GM21367 (cell line): ENCODE measurements around the gene ZSCAN9.

Experiments
- ATAC-seq: cut with Tn5 transposase; IDR thresholded peaks from one replicate; pipeline ENCODE4 v1.9.1; 2021; ENCODE audit not compliant: unreplicated experiment

The ZSCAN9 gene

DNA sequence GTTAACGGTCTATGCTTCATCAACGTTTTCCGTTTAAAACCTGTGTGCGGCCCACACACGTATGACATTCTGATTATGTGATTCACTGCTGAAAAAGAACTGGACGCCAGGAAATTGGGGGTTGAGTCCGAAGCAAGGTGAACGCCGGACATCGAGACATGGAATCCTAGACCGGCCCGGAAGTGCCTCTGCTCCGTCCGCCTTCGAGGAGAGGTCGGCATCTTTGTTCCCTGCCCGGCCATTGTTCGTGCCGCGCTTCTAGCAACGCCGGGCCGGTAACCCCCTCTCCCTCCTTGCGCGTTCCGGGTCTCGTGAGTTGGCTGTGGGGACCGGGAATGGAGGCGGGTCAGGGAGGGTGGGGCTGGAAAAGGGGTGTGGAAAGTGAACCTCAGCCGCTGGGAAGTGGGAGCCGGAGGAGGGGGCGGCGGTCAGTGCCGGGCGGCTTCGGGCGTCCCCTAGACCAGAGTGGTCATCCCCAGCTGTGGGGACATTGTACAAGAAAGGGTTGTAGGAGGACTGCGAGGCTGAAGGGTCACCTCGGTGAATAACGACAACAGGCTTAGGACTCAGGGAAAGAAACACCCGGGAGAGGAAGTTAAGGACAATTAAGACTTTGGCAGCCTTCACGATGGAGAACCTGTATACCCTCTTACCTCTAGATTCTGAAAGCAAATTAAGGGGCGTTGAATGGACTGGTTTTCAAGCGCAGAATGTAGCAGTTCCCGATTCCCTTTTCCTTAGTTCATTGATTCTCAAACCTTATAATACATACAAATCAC lies at the start of gene ZSCAN9:
Gene ZSCAN9, plus strand, starts transcription at position 220 of the 779 bp plus-strand sequence. CDS start 1,810 bp downstream, outside the sequence.
- peak; percentile 84 for ATAC-seq

DNA sequence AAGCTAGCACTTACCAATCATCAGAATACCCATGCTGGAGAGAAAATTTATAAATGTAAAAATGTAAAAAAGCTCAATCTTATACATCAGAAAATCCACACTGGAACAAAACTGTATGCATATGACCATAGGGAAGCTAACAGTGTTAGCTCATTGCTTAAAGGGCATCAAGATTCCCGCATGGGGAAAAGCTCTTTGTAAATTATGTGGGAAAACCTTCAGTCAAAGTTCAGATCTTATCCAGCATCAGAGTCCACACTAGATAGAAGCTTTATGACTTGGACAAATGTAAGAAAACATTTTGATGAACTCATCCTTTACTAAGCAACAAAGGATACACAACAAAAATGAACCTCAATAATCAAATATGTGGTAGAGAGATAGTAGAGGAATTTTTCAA lies 48.7 kb upstream of the ZSCAN9 start:
- ATAC-seq = no peak

DNA sequence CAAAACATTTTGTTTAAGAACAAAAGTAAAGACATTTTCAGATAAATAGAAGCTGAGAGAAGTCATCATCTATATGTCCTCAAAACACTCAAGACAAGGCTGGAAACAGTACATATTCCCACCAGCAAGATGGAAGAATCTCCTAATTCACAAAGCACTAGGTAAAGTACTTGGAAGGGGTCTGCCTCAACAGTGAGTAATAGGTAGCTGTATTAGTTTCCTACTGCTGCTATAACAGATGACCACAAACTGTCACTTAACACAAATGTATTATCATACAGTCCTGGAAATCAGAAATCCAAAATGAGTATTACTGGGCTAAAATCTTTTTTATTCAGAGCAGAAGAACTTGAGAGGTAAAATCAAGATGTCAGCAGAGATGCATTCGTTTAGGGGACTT lies 42.8 kb upstream of the ZSCAN9 start:
- no peak for ATAC-seq

DNA sequence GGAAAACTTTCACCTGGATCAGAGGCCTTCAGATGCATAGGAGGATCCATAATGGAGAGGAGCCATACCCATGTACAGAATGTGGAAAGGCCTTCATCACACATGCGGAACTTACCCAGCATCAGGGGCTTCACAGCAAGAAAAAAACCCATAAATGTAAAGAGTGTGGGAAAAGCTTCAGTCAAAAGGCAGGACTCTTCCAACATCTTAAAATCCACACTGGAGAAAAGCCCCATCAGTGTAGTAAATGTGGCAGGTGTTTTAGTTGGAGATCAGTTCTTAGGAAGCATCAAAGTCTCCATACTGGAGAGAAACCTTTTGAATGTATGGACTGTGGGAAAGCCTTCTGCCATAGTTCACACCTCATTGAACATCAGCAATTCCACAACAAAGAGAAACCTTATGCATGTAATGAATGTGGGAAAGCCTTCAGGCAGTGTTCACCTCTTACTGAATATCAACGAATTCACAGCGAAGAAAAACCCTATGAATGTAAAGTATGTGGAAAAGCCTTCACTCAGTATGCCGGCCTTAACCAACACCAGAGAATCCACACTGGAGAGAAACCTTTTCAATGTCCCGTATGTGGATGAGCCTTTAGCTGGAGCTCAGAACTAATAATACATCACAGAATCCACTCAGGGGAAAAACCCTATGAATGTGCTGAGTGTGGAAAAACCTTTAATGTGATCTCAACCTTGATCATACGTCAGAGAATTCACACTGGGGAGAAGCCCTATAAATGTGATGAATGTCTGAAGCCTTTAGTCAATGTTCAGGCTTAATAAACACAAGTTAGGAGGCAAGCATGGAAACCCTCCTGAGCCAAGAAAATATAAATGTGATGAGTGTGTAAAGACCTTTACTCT lies 36.7 kb upstream of the ZSCAN9 start:
- ATAC-seq = no peak

DNA sequence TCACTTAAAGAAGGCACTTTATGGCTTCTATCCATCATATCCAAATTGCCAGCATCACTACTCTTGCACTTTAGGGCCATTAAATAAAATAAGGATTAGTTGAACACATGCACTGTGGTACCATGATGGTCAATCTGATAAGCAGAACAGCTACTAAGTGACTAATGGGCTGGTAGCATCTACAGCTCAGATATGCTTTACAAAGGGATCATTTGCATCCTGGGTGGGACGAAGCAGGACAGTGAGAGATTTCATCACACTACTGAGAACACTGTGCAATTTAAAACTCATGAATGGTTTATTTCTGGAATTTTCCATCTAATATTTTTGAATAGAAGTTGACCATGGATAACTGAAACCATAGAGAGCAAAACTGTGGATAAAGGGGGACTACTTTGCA lies 25.1 kb upstream of the ZSCAN9 start:
- no peak for ATAC-seq

DNA sequence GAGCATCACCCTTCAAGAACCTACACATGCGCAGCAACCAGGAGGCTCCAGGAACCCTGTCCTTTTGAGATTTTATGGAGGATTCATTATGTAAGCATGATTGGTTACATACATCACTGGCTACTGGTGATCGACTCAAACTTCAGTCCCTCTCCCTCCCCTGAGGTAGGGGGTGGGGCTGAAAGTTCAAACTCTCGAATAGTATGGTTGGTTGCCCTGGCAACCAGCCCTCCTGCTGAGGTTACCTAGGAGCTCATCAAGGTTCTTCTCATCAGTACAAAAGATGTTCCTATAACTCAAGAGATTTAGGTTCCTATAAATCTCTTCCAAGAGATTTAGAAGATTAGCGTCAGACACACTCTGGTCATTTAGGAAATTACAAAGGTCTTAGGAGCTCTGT lies 21.9 kb upstream of the ZSCAN9 start:
- no peak for ATAC-seq

DNA sequence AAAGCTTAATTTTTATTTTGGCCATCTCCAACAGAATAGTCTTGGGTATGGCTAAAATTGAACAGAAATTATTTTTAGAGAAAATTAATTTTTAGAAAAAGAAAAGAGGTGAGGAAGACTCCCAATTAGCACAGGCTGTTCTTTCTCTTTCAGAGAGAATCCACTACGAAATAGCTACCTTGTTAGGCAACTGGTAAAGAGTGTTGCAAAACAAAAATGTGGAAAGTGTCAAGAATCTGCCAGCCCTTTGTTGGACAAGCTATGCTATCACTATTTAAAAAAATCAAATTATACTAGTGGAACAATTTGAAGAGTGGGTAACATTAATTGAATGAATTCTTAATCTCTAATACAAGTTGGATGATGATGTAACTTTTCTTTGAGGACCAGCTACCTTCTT lies 19.2 kb upstream of the ZSCAN9 start:
- ATAC-seq = no peak

DNA sequence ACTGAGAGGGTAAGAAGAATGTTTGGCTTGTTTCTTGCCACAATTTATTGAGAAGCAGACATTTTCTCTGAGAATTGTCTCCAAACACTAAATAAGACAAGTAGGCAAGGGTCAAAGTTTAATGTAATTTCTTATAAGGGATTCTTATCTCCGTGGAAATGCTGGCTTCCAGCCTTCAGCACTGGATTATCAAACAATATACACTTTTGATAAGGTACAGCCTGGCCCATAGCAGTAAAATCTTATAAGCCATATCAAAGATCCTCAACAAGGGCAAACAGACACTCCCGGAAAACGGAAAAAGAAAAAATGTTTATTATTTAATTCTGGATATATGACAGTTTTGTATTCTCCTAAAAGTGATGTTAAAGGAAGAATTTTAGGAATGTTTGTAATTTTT lies 18.5 kb upstream of the ZSCAN9 start:
- no peak for ATAC-seq

DNA sequence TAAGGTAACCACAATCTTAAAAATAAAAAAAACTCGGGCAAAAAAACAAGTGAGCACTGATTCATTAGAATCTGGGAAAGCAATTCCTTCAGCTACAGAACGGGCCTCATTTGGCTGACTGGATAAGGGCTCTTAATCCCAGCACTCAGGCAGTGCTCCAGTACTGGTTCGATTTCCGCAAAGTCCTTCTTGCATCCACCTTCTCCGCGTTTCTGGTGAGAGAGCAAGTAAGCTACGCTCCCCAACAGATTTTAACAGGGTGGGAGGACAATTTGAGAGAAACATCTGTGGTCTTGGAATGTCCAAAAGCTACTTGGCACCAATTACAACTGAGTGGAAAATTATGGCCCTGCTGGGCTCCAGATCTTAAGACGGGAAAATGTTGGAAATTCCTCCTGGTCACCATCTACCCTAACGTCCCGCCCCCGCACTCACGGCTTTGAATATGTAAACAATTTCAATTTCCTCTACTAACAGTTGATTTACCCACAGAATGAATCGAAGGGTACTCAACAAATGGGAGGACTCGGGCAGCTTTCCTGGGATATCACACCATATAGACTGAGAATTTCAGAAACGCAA lies 18.1 kb upstream of the ZSCAN9 start:
- no peak for ATAC-seq

DNA sequence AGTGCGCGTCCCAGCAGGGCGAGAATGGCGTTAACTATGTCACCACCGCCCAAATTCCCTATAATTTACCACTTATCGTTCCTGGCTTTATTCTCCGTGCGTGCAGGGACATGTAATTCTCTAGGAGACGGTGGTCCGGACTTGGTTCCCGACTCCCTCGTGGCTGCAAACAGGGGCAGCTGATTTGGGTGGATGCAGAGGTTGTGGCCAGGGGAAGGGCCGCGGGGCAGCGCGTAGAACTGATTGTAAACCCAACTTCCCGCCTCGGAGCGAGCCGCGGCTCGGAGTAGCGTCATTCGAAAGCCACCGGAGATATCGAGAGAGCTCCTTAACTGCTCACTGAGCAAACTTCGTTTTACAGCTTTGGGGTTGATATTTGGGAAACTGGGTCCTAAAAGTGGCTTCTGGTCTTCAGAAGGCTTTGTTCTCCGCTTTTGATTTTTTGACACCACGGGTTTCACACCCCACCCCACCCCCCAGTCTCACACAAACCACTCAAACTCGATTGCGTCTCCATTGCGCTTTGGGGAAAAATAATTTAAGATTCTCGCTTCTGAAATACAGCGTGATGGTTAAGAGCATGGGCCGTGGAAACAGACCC lies 17.5 kb upstream of the ZSCAN9 start:
- ATAC-seq = no peak

DNA sequence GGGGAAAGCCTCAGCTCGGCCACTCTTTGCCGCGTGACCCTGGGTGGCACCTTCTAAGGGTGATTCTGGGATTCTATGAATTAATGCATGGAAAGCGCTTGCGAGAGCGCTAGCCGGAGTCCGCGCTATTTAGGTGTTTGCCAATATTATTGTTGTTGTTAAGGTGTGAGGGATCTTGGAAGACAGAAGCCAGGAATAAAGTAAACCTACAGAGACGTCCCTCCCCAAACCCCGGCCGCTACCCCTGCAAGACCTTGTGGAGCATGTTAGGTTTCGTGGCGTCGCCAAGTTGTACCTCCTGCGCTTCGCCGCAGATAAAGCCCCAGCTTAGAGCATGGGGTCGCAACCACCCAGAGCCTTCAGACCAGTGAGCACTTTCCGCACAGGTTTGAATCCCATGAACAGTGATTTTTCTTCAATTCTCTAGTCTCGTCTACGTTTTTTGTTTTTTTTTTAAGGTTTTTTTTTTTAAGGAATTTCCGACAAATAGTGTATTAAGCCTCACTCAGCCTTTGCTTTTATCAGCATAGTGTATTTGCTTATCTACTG lies 16.9 kb upstream of the ZSCAN9 start:
- no peak for ATAC-seq

DNA sequence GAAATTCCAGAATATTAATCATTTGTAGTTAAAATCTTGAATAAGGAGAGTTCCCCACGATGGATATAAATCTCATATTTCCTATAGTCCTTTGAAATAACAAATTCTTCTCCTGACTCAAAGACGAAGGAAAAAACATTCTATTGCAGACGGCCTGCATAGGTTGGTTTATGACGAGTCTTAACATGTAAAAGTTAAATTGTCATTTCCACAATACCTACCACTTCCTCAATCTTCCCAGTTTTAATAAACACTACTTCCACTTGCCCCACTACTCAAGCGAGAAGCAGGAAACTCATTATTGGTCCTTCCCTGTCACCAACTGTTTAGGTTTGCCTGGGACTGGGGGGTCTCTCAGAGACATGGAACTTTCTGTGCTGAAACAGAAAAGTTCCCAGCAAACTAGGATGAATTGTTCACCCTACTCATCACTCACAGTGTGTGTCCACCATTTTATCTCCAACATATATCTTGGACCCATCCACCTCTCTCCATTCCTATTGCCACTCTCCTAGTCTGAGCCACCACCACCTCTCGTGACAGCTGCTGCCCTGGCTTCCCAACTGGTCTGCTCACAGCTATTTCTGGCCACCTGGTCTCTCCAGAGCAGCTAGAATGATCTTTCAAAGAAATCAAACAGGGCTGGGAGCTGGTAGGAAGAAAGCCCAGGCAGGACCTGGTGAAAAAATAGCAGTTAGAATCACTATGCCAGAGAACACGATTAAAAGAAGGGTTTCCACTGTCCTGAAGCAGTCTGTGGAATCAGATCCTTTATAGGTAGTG lies 15.1 kb upstream of the ZSCAN9 start:
- no peak for ATAC-seq

DNA sequence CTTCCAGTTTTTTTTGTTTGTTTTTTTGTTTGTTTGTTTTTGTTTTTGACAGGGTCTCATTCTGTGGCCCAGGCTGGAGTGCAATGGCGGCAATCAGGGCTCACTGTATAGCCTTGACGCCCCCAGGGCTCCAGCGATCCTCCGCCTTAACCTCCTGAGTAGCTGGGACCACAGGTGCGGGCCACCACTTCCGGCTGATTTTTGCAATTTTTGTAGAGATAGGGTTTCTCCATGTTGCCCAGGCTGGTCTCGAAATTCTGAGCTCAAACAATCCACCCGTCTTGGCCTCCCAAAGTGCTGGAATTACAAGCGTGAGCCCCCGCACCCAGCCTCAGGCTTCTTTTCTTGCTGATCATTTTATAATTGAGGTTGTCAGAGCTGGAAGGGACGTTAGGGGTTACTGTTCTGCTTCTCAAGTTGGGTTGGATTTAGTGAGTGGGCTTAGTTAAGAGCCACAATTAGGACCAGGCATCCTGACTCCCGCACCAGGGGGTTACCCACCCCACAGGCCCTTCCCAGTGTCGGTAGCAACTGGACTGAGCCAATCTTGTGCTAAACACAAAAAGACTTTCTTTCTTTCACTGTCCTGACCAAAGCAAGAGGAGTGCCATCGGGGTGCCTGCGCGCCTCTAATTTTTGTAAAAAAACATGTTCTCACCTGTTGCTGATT lies 13.1 kb upstream of the ZSCAN9 start:
- ATAC-seq = no peak

DNA sequence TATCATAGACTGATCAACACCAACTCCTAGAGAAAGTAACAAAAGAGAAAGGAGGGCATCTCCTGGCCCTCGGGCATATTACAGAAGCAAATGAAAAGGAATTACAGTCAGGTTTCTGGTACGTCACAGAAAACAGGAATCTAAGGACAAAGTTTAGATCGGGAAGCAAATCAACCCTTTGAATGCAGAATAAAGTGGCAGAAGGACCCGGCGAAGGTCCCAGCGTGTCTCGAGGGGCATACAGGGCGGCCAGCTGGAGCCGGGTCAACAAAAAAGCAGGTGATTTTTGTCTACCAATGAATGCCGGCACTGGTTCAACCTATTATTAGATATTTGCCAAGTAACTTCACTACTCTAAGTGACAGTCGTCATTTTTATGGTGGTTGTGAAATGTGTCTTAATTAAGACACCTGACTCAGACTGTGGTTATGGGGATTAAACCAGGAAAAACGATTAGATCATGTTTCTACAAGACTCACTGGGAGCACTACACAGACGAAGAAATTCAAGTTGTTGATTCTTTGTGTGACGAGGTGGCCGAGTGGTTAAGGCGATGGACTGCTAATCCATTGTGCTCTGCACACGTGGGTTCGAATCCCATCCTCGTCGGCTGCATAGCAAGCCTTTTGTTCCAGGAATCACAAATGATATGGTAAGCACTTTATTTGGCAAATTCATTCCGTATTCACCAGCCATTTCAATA lies 12.4 kb upstream of the ZSCAN9 start:
- peak; percentile 47 for ATAC-seq

DNA sequence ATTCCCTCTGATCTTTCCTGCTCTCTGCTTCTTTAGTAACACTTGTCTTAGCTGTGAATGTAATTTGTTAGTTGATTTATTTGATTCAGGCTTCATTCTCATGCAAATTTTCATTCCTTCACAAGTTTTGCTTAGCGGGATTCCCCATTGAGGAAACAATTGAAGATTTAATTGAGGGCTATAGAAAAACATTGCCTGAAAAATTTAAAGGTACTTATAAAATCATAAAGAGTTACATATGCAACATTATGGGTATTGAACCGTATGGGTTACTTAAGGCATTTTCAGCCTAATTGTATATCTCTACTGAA lies 11.9 kb upstream of the ZSCAN9 start:
- ATAC-seq = no peak

DNA sequence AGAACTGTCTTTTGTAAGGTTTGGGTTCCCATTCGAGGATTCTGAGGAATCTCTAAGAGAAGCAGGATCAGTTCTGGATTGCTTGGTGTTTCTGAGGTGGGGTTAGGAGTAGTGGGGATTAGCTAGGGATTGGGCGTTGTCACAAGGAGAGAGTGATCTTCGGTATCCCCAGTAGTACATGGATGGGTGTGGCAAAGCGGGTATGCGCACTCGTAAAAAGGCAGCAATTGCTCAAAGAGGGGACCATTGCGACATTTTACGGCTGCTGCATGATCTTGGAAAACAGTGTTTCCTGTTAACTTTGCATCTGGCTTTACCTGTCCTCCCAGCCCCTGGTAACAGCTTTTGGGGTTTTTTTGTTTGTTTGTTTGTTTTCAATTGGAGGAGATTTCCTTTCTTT lies 9.7 kb upstream of the ZSCAN9 start:
- ATAC-seq = no peak

DNA sequence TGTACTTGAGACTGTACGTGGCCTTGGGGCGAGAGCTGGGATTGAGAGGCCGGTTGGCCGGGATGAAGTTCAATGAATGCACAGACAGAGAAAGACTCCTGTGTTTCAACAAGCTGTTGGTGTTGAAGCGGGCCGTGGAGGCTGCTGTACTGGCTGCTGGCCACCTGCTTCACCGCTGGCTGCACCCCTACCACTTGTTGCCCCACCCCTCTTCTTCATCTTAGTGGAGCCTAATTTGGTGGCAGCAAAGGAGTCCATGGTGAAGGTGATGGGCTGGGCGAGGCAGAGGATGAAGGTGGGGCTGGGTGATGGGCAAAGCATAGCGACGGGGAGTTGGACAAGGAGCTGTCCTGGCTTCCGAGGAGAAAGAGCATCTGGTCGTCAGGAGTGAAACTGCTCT lies 7.2 kb upstream of the ZSCAN9 start:
- ATAC-seq = no peak

DNA sequence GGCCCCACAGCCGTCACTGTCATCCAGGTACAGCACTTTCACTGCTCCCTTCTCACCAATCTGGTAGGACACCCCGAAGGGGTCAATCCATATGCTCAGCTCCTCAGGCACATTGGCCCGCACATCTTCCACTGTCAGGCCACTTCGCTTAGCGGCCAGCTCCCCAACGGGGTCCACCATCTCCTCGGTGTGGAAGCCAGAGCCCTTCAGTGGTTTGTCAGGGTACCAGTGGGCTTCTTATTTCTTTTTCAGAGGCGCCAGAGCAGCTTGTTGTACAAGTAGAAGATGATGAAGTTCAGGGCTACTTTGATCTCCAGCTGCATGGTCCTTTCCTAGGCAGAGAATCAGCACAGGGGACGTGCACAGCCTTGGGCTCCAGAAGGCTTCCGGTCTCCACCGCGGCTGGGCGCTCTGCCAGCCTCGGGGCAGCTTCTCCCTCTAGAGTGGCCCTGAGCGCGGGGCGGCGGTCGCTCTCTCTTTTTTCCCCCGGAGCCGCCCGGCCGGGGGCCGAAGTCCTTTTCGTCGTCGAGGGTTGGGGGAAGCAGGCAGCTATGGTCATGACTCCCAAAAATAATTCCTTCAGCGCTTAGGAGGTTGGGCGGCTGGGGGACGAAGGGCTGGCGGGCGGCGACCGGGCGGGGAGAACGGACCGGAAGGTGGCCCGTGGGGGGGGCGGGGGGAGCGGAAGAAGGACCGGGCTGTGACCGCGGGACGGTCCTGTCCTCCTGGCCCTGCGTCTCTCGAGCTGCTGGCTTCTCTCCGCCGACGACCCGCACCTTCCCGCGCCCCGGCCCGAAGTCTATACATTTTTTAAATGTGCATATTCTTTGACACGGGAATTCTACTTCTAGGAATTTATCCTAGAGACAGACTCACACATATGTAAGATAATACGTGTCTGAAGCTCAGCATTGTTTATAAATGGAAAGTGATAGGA lies 6.5 kb upstream of the ZSCAN9 start:
- peak; percentile 65 for ATAC-seq
